Measurements from ENCODE around the gene EIF3L.

DNA sequence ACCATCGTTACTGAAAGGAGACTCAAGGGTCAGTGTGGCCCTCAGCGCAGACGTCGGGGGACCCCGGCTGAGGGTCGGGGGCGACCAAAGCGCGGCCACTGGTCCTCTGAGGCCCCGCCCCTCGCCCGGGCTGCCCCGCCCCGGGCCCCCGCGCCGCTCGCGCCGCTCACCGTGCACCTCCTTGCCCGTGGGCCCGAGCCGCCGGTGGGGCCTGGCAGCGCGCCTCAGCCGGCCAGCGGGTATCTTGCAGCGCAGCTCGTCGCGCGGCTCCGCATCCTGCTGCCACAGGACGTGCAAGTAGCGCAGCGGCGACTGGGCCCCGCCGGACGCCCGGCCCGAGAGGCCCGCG lies 5.5 kb upstream of the EIF3L start:
- TF ChIP-seq CTCF (IDR thresholded peaks at IDR 0.05) (no peak), CHD2 (IDR thresholded peaks at IDR 0.05; ENCODE audit: low read length, partially characterized antibody) (no peak), SIN3A (IDR thresholded peaks at IDR 0.05; ENCODE audit: borderline replicate concordance, low read depth, low read length) (no peak), YY1 (IDR thresholded peaks at IDR 0.05; ENCODE audit: low read depth) (no peak), RAD21 (IDR thresholded peaks at IDR 0.05; ENCODE audit: low read length) (no peak), NRF1 (IDR thresholded peaks at IDR 0.05; ENCODE audit: low read depth, low read length) (peak; percentile 12; the same call in 1 of the 2 replicates), TEAD4 (IDR thresholded peaks at IDR 0.05; ENCODE audit: borderline replicate concordance, insufficient read depth) (no peak), FOSL2 (IDR thresholded peaks at IDR 0.05; ENCODE audit: borderline replicate concordance, low read depth) (no peak), EZH2phosphoT487 (IDR thresholded peaks at IDR 0.05; ENCODE audit: borderline replicate concordance, low read depth) (no peak), POLR2AphosphoS5 (IDR thresholded peaks at IDR 0.05; ENCODE audit: low read depth, low read length) (no peak)
- TF ChIP-seq, protein P1, sequence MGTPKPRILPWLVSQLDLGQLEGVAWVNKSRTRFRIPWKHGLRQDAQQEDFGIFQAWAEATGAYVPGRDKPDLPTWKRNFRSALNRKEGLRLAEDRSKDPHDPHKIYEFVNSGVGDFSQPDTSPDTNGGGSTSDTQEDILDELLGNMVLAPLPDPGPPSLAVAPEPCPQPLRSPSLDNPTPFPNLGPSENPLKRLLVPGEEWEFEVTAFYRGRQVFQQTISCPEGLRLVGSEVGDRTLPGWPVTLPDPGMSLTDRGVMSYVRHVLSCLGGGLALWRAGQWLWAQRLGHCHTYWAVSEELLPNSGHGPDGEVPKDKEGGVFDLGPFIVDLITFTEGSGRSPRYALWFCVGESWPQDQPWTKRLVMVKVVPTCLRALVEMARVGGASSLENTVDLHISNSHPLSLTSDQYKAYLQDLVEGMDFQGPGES (IDR thresholded peaks at IDR 0.05; ENCODE audit: low read depth, low read length): no peak
- TF ChIP-seq, protein P2, sequence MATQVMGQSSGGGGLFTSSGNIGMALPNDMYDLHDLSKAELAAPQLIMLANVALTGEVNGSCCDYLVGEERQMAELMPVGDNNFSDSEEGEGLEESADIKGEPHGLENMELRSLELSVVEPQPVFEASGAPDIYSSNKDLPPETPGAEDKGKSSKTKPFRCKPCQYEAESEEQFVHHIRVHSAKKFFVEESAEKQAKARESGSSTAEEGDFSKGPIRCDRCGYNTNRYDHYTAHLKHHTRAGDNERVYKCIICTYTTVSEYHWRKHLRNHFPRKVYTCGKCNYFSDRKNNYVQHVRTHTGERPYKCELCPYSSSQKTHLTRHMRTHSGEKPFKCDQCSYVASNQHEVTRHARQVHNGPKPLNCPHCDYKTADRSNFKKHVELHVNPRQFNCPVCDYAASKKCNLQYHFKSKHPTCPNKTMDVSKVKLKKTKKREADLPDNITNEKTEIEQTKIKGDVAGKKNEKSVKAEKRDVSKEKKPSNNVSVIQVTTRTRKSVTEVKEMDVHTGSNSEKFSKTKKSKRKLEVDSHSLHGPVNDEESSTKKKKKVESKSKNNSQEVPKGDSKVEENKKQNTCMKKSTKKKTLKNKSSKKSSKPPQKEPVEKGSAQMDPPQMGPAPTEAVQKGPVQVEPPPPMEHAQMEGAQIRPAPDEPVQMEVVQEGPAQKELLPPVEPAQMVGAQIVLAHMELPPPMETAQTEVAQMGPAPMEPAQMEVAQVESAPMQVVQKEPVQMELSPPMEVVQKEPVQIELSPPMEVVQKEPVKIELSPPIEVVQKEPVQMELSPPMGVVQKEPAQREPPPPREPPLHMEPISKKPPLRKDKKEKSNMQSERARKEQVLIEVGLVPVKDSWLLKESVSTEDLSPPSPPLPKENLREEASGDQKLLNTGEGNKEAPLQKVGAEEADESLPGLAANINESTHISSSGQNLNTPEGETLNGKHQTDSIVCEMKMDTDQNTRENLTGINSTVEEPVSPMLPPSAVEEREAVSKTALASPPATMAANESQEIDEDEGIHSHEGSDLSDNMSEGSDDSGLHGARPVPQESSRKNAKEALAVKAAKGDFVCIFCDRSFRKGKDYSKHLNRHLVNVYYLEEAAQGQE (IDR thresholded peaks at IDR 0.05; ENCODE audit: low read depth, low read length): no peak
- TF ChIP-seq, protein P3, sequence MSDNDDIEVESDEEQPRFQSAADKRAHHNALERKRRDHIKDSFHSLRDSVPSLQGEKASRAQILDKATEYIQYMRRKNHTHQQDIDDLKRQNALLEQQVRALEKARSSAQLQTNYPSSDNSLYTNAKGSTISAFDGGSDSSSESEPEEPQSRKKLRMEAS (IDR thresholded peaks at IDR 0.05; ENCODE audit: low read depth): no peak

All from SK-N-SH (cell line).